ENCODE data around the gene ASS1.

DNA sequence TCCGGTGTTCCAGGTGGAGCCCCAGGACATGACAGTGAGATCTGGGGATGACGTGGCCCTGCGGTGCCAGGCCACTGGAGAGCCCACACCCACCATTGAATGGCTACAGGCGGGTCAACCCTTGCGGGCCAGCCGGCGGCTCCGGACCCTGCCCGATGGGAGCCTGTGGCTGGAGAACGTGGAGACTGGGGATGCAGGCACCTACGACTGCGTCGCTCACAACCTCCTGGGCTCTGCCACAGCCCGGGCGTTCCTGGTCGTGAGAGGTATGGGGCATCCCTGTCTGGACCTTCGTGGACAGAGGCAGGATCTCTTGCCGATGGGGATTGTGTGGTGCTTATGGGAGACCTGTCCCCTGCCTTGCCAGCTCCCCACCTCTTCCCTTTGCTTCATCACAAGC is 26.0 kb upstream of the ASS1 start:
- TF ChIP-seq, protein P1, sequence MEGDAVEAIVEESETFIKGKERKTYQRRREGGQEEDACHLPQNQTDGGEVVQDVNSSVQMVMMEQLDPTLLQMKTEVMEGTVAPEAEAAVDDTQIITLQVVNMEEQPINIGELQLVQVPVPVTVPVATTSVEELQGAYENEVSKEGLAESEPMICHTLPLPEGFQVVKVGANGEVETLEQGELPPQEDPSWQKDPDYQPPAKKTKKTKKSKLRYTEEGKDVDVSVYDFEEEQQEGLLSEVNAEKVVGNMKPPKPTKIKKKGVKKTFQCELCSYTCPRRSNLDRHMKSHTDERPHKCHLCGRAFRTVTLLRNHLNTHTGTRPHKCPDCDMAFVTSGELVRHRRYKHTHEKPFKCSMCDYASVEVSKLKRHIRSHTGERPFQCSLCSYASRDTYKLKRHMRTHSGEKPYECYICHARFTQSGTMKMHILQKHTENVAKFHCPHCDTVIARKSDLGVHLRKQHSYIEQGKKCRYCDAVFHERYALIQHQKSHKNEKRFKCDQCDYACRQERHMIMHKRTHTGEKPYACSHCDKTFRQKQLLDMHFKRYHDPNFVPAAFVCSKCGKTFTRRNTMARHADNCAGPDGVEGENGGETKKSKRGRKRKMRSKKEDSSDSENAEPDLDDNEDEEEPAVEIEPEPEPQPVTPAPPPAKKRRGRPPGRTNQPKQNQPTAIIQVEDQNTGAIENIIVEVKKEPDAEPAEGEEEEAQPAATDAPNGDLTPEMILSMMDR (conservative IDR thresholded peaks at IDR 0.05) = no peak
- no peak for TF ChIP-seq EZH2 (IDR thresholded peaks at IDR 0.05; ENCODE audit: low read depth)

Measured in PC-9 (cell line).